ENCODE results near the gene LBHD2.

The LBHD2 gene

DNA sequence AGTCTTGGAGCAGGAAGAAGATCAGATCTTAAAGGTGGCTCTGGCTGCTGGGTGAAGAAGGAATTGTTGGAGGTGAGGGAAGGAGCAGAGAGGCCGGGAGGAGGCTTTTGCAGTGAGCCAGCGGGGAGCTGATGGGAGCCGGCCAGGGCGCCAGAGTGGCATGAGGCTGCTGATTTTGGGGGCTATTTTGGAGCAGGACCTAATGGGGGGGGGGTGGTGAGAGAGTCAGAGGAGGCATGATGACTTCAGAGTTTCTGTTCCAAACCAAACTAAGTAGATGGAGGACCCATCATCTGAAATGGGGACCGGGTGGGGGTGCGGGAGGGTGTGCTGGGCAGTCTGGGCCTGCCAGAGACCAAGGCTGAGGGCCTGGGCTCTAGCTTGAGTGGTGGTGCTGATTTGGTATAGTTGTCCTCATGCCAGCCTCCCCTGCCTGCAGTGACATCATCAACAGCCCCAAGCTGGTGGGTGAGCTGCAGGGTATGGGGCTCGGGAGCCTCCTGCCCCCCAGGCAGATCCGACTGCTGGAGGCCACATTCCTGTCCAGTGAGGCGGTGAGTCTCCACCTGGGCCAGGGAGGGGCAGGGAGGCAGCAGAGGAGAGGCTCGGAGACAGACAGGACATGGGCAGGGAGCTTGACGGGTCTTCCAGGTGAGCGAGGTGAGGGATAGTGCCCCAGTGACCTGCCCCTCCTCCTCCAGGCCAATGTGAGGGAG, 45.4 kb downstream of the LBHD2 start:
- H3K4me3 ChIP-seq (ENCODE audit: low read length), result no peak overlapping the region
- TF ChIP-seq ZNF274 (IDR thresholded peaks at IDR 0.05; ENCODE audit: low read depth, low read length), result no peak

DNA sequence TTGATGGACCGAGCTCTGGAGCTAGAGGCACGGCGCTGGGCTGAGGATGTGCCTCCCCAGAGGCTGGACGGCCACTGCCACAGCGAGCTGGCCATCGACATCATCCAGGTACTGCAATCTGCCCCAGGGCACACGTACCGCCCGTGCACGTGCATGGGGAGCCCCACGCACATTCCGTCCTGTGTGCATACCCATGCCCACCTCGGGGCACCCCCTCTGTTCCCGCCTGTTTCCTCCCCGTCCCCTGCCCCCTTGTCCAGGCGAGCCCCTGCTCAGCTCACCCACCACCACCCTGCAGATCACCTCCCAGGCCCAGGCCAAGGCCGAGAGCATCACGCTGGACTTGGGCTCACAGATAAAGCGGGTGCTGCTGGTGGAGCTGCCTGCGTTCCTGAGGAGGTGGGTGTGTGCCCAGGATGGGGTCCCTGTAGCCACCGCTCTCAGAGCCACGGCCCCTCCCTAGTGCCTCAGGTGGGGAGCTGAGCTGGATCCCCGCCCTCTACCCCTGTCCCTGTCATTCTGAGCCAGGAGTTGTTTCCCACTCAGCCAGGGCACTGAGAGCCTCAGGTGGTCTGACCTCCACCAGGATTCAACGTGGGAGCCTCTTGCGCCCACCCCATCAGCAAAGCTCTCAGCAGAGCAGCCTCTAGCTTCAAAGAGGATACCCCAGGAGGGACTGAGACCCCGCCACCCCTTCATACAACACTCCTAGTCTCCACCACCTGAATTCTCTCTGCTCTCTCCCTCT, 46.2 kb downstream of the LBHD2 start:
- no peak overlapping the region for H3K4me3 ChIP-seq (ENCODE audit: low read length)
- TF ChIP-seq ZNF274 (IDR thresholded peaks at IDR 0.05; ENCODE audit: low read depth, low read length), result no peak

DNA sequence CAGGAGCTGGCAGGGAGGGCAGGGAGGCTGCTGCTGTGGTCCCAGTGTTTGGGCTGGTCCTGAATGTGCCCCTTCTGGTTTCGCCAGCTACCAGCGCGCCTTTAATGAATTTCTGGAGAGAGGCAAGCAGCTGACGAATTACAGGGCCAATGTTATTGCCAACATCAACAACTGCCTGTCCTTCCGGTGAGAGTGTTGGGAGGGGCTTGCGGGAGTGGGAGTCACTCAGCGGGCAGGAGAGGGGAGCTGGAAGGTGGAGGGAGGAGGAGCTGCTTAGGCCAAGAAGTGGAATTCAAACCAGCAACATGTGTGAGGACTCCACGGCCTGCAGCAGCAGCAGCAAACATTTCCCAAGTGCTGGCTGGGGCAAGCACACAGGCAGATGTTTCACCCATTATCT, 47.0 kb downstream of the LBHD2 start:
- H3K4me3 ChIP-seq (ENCODE audit: low read length), result no peak overlapping the region
- TF ChIP-seq ZNF274 (IDR thresholded peaks at IDR 0.05; ENCODE audit: low read depth, low read length), result no peak

DNA sequence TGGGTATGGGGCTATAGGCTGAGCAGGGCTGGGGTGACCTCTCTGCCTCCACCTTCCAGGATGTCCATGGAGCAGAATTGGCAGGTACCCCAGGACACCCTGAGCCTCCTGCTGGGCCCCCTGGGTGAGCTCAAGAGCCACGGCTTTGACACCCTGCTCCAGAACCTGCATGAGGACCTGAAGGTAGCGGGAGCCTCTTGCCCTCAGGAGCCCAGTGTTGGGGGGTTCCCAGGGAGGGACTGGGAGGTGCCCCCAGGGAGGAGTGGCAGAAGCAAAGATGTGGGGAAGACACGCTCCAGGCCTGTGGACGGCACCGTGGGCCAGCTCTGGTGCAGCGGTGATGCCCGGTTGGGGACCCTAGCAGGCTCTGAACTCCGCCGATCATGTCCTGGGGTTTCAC, 47.6 kb downstream of the LBHD2 start:
- TF ChIP-seq ZNF274 (IDR thresholded peaks at IDR 0.05; ENCODE audit: low read depth, low read length), result no peak
- no peak overlapping the region for H3K4me3 ChIP-seq (ENCODE audit: low read length)

DNA sequence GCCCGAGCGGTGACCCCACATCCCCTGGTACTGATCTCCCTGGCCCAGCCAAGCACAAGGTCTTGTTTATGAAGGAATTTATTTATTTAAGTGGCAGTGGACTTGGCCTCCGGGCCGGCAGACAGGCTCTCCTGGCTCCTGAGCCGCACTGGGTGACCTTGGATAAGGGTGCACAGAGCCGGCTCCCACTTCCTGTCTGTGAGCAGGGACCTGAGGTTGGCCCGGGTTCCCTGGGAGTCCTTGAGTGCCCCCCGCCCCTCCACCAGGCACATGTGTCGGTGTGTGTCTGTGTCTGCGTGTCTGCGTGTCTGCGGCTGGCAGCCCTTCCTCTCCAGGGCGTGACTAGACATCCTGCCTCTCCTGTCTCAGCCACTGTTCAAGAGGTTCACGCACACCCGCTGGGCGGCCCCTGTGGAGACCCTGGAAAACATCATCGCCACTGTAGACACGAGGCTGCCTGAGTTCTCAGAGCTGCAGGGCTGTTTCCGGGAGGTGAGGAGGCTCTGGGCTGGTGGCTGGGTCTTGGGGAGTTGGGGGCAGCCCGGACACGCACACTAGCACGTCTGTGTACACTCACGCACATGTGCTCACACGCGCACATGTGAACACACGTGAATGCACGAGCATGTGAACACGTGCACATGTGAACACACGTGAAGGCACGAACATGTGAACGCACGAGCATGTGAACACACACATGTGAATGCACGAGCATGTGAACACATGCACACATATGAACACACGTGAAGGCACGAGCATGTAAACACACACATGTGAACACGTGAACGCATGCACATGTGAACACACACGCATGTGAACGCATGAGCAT, 48.6 kb downstream of the LBHD2 start:
- no peak for TF ChIP-seq ZNF274 (IDR thresholded peaks at IDR 0.05; ENCODE audit: low read depth, low read length)
- no peak overlapping the region for H3K4me3 ChIP-seq (ENCODE audit: low read length)

DNA sequence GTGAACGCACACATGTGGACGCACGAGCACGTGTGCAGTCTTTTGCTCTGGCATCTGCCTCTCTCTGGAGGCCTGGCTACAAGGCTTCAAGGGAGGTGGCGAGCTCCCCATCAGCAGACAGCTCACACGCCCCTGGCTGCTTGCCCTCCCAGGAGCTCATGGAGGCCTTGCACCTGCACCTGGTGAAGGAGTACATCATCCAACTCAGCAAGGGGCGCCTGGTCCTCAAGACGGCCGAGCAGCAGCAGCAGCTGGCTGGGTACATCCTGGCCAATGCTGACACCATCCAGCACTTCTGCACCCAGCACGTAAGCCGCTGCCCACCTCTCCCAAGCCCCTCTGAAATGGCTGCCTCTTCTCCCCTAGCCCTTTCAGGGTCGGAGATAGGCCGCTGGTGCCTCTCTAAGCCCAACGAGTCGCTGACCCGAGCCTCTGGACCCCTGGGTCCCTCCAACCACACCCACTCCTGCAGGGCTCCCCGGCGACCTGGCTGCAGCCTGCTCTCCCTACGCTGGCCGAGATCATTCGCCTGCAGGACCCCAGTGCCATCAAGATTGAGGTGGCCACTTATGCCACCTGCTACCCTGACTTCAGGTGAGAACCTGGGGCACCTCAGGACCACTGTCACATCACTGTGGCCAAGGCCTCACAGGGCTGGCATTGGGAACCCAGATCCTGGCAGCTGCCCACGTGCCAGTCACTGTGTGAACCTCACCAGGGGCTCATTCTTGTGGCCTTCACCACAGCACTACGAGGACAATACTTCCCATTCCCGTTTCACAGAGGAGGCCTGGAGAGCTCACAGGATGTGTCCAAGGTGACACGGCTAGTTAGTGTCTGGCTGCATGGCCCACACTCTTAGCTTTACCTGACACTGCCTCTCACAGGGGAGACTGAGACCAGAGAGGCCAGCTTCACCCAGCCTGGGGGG, 49.5 kb downstream of the LBHD2 start:
- no peak for TF ChIP-seq ZNF274 (IDR thresholded peaks at IDR 0.05; ENCODE audit: low read depth, low read length)
- H3K4me3 ChIP-seq (ENCODE audit: low read length), result no peak overlapping the region

DNA sequence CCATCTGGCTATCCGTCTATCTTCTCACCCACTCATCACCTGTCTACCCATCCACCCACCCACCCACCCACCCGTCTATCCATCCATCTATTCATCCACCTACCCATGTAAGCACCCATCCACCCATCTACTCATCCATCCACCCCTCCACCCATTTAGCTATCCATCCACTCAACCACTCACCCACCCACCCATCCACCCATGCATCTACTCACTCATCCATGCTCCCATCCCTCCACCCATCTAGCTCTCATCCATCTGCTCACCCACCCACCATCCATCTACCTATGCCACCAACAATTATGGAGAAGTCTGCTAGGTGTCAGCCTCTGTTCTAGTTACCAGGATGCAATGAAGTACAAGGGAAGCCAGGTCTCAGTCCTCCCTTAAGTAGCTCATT, 50.4 kb downstream of the LBHD2 start:
- no peak for TF ChIP-seq ZNF274 (IDR thresholded peaks at IDR 0.05; ENCODE audit: low read depth, low read length)
- no peak overlapping the region for H3K4me3 ChIP-seq (ENCODE audit: low read length)

DNA sequence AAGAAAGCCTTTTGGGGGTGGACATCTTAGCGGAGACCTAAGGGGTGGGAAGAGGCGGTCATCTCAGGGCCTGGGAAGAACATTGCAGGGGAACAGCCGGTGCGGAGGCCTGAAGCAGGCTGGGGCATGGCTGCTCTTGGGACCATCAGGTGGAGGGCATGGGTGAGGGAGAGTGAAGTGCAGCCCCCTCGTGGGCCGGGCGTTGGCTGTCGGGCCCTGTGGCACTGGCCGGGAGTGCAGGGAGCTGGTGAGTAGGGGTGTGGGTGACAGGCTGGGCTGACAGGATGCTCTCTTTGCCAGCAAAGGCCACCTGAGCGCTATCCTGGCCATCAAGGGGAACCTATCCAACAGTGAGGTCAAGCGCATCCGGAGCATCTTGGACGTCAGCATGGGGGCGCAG, 50.9 kb downstream of the LBHD2 start:
- no peak overlapping the region for H3K4me3 ChIP-seq (ENCODE audit: low read length)
- no peak for TF ChIP-seq ZNF274 (IDR thresholded peaks at IDR 0.05; ENCODE audit: low read depth, low read length)

DNA sequence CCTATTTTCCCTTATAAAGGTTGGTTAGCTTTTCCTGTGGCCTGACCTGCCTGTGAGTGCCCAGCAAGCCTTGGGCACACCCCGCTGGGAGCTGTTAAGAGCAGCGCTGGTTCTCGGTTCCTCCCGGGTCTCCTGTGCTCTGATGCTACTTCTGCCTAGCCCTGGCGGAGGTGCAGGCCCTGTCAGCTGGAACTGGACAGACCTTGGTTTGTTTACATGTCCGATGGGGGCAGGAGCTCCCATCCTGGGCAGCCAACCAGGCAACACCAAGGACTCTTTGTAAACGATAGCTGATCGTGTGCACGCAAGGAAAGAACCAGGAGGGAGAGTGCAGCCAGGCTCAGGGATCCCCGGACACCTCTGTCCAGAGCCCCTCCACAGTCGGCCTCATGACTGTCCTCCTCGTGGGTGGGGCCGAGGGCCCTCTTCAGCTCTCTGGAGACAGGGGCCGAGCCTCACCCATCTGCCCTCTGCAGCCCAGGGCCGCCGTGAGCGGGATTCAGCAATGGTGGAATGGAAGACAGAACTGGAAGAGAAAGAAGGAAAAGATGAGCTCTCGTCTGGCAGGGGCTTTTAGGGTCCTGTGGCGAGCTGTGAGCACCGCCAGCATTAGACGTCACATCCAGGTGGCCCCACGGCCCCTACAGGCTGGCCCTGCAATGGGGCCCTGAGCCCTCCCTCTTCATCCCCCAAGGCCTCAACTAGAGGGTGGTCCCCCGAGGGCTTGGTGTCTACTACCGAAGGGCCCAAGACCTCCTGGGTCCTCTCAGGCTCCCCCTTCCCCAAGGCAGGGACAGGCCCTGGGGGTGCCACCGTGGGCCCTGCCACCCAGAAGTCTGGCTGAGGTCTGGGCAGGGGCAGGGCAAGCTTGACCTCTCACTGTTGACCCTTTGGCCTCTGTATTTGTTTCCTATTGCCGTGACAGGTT, 51.6 kb downstream of the LBHD2 start:
- TF ChIP-seq ZNF274 (IDR thresholded peaks at IDR 0.05; ENCODE audit: low read depth, low read length), result no peak
- no peak overlapping the region for H3K4me3 ChIP-seq (ENCODE audit: low read length)

DNA sequence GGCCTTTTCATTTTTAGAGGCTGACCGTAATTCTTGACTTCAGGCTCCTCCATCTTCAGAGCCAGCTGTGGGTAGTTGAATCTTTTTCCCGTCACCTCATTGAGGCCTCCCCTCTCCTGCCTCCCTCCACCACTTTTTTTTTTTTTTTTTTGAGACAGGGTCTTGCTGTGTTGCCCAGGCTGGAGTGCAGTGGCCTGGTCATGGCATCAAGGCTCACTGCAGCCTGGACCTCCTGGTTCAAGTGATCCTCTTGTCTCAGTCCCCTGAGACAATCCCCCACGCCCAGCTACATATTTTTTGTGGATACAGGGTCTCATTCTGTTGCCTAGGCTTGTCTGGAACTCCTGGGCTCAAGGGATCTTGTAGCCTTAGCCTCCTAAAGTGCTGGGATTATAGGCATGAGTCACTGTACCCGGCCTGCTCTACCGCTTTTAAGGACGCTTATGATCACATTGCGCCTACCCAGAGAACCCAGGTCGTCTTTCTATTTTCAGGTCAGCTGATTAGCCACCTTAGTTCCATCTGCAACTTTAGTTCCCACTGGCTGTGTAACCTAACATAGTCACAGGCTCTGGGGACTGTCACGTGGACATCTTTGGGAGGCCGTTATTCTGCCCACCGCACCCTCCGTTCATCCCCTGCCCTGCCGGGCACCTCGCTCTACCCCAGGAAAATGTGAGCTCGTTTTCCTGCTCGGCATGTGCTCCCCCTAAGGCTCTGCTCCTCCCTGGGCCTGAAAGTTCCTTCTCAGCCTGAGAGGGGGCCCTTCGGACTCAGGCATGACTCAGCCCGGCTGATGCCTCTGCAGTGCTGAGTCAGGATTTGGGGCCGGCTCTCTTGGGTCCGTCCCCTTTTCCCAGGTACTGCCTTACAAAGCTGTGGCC, 52.6 kb downstream of the LBHD2 start:
- H3K4me3 ChIP-seq (ENCODE audit: low read length), result no peak overlapping the region
- no peak for TF ChIP-seq ZNF274 (IDR thresholded peaks at IDR 0.05; ENCODE audit: low read depth, low read length)

DNA sequence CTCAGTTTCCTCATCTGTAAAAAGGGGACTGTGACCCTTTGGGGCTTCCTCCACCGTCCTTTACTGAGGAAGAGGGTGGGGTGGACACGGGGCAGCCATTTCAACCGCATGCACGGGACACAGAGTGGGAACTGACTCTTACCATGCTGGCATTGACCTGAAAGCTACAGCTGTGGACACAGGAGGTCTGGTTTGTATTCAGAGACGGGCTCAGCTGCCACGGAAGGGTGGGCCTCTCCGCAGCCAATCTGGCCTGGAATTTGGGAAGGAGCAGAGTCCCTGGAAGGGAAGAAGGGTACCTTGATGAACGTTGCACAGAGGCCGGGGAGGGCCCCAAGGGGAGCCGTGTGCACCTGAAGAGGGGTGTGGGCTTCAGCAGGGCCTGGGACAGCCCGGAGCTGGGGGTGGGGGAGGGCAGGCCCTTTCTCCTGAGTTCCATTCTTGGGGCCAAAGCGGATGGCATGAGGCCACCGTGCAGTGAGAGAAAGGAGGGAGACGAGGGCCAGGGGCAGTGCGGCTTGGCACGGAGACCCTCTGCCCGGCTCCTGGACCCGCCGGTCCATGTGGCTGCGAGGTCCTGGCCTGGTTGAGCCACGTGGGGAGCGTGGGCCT, 53.8 kb downstream of the LBHD2 start:
- H3K4me3 ChIP-seq (ENCODE audit: low read length), result no peak overlapping the region
- TF ChIP-seq ZNF274 (IDR thresholded peaks at IDR 0.05; ENCODE audit: low read depth, low read length), result no peak

All from GM08714 (cell line).